ENCODE data around the gene INMT.

INMT gene

DNA sequence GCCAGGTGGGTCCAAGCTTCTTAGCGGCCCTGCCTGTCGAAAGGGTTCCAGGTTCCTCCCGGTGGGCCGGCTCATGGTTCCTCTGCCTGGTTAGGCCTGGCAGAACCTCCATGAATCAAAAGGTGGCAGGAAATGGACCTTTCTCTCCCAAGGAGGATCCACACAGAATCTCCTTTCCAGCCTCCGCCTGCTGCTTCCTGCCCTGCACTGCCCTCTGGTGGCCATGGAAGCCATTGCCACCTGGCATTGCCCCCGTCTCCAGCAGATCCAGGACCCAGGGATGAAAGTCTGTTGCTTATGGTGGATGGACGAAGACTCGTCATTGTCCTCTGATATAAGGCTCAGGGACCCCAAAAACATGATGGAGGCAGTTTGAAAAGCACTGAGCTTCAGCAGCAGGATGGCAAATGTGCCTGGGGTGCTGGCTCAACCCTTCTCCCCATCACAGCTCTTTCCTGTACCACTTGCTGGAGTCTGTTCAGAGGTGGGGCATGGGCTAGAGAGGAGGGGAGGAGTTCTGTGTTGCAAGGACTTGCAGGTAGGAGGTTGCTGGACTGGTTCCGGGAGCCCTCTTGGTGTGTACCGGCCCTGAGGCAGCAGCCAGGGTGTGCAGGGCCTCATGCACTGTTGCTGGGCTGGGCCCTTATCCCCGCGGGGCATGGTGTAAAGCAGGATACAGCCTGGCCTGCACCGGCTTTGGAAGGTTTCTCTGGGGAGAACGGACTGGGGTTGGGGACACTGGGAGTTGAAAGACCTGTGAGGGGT lies 11.3 kb upstream of the INMT start:
- H3K56ac ChIP-seq (ENCODE audit: low read length) = no peak overlapping the region
- no peak overlapping the region for H2BK5ac ChIP-seq (ENCODE audit: low read length)
- H4K5ac ChIP-seq (ENCODE audit: low read length) = no peak overlapping the region
- no peak overlapping the region for H3K4me2 ChIP-seq (ENCODE audit: low read length)
- H3K4ac ChIP-seq (ENCODE audit: low read depth, low read length) = no peak overlapping the region
- no peak overlapping the region for H2BK15ac ChIP-seq (replicated peaks; ENCODE audit: low read depth)
- no peak overlapping the region for H2BK120ac ChIP-seq (ENCODE audit: low read depth, low read length)
- no peak overlapping the region for H3K23ac ChIP-seq (ENCODE audit: low read length)
- peak; percentile 67 for DNase-seq
- no peaks in the 10 kb centered on the region for H3K27me3 ChIP-seq (ENCODE audit: insufficient read depth, low read length, poor library complexity)
- no peak overlapping the region for H3K4me3 ChIP-seq (ENCODE audit: low read length)
- no peak overlapping the region for H2AK5ac ChIP-seq (ENCODE audit: low read length)
- no CpG with 5 or more reads among the region's 14 CpGs for WGBS (ENCODE audit: extremely low coverage, insufficient coverage, low lambda C conversion rate)
- H3K79me1 ChIP-seq (ENCODE audit: low read length) = no peaks in the 10 kb centered on the region
- no peaks in the 10 kb centered on the region for H3K79me2 ChIP-seq (ENCODE audit: control insufficient read depth, insufficient read depth, low read length)
- H3K18ac ChIP-seq (ENCODE audit: low read length) = no peak overlapping the region
- H3K27ac ChIP-seq (ENCODE audit: low read depth, low read length) = no peak overlapping the region
- H3K9ac ChIP-seq (ENCODE audit: low read length) = no peak overlapping the region
- no peaks in the 10 kb centered on the region for H3K36me3 ChIP-seq (ENCODE audit: control insufficient read depth, insufficient read depth, low read length)
- no peaks in the 10 kb centered on the region for H3K4me1 ChIP-seq (ENCODE audit: control insufficient read depth, low read depth, low read length)
- H4K8ac ChIP-seq (ENCODE audit: low read depth, low read length) = no peak overlapping the region

DNA sequence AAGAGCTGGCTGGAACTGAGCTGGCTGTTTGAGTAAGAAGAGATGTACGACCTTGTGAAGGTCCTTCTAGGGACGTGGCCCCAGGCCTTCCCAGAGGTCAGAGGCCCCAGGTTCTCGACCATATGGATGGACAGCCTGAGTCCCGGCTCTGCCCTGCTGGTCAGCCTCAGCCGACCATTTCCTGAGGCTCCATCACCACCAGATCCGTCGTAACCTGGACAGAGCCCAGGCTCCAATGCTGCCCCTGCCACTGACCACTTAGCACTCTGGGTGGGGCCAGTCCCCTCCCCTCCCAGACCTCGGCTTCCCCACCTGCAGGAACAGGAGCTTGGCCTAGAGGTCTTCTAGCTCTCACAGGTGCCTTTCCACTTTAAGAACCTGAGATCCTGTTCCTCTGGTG lies 10.6 kb upstream of the INMT start:
- DNase-seq = no peak
- Histone ChIP-seq H3K27me3 (ENCODE audit: insufficient read depth, low read length, poor library complexity) (no peaks in the 10 kb centered on the region), H3K27ac (ENCODE audit: low read depth, low read length) (no peak overlapping the region), H4K8ac (ENCODE audit: low read depth, low read length) (no peak overlapping the region), H3K4me1 (ENCODE audit: control insufficient read depth, low read depth, low read length) (no peaks in the 10 kb centered on the region), H3K56ac (ENCODE audit: low read length) (no peak overlapping the region), H3K4ac (ENCODE audit: low read depth, low read length) (no peak overlapping the region), H2BK120ac (ENCODE audit: low read depth, low read length) (no peak overlapping the region), H2BK15ac (replicated peaks; ENCODE audit: low read depth) (no peak overlapping the region), H4K5ac (ENCODE audit: low read length) (no peak overlapping the region), H3K4me2 (ENCODE audit: low read length) (no peak overlapping the region), H3K23ac (ENCODE audit: low read length) (no peak overlapping the region), H3K79me2 (ENCODE audit: control insufficient read depth, insufficient read depth, low read length) (no peaks in the 10 kb centered on the region), H2BK5ac (ENCODE audit: low read length) (no peak overlapping the region), H3K36me3 (ENCODE audit: control insufficient read depth, insufficient read depth, low read length) (no peaks in the 10 kb centered on the region), H3K9ac (ENCODE audit: low read length) (no peak overlapping the region), H2AK5ac (ENCODE audit: low read length) (no peak overlapping the region), H3K79me1 (ENCODE audit: low read length) (no peaks in the 10 kb centered on the region), H3K18ac (ENCODE audit: low read length) (no peak overlapping the region), H3K4me3 (ENCODE audit: low read length) (no peak overlapping the region)
- WGBS (ENCODE audit: extremely low coverage, insufficient coverage, low lambda C conversion rate) = no CpG with 5 or more reads among the region's 8 CpGs

GRCh38 chr7:30743371-30744074 lies 8.4 kb upstream of the INMT start:
- peak; percentile 33 for DNase-seq
- Histone ChIP-seq H2BK120ac (ENCODE audit: low read depth, low read length) (no peak overlapping the region), H3K27me3 (ENCODE audit: insufficient read depth, low read length, poor library complexity) (no peaks in the 10 kb centered on the region), H4K5ac (ENCODE audit: low read length) (no peak overlapping the region), H4K8ac (ENCODE audit: low read depth, low read length) (no peak overlapping the region), H3K36me3 (ENCODE audit: control insufficient read depth, insufficient read depth, low read length) (no peaks in the 10 kb centered on the region), H3K23ac (ENCODE audit: low read length) (no peak overlapping the region), H3K18ac (ENCODE audit: low read length) (no peak overlapping the region), H3K27ac (ENCODE audit: low read depth, low read length) (no peak overlapping the region), H3K79me1 (ENCODE audit: low read length) (no peaks in the 10 kb centered on the region), H3K79me2 (ENCODE audit: control insufficient read depth, insufficient read depth, low read length) (no peaks in the 10 kb centered on the region), H2BK5ac (ENCODE audit: low read length) (no peak overlapping the region), H3K56ac (ENCODE audit: low read length) (no peak overlapping the region), H3K9ac (ENCODE audit: low read length) (no peak overlapping the region), H3K4me1 (ENCODE audit: control insufficient read depth, low read depth, low read length) (no peaks in the 10 kb centered on the region), H3K4ac (ENCODE audit: low read depth, low read length) (no peak overlapping the region), H2BK15ac (replicated peaks; ENCODE audit: low read depth) (no peak overlapping the region), H3K4me3 (ENCODE audit: low read length) (no peak overlapping the region), H3K4me2 (ENCODE audit: low read length) (no peak overlapping the region), H2AK5ac (ENCODE audit: low read length) (no peak overlapping the region)
- WGBS (ENCODE audit: extremely low coverage, insufficient coverage, low lambda C conversion rate) = no CpG with 5 or more reads among the region's 8 CpGs

DNA sequence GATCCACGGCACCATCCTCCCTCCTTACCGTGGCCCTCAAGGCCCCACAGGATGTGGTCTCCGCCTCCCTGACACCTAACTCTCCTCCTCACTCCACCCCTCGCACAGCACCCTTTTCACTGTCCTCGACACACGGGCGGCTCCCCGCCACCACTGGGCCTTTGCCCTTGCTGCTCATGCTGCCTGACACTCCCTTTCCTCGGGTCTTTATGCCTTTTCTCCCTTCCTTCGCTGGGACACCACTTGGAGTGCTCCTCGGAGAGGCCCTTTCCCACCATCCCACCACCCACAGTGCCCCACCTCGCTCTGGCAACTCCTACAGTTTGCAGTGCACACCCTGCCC lies 7.9 kb upstream of the INMT start:
- Histone ChIP-seq H3K79me2 (ENCODE audit: control insufficient read depth, insufficient read depth, low read length) (no peaks in the 10 kb centered on the region), H3K4me3 (ENCODE audit: low read length) (no peak overlapping the region), H2AK5ac (ENCODE audit: low read length) (no peak overlapping the region), H2BK15ac (replicated peaks; ENCODE audit: low read depth) (no peak overlapping the region), H3K56ac (ENCODE audit: low read length) (no peak overlapping the region), H3K27ac (ENCODE audit: low read depth, low read length) (no peak overlapping the region), H2BK120ac (ENCODE audit: low read depth, low read length) (no peak overlapping the region), H3K4ac (ENCODE audit: low read depth, low read length) (no peak overlapping the region), H3K79me1 (ENCODE audit: low read length) (no peaks in the 10 kb centered on the region), H3K9ac (ENCODE audit: low read length) (no peak overlapping the region), H3K4me1 (ENCODE audit: control insufficient read depth, low read depth, low read length) (no peaks in the 10 kb centered on the region), H3K18ac (ENCODE audit: low read length) (no peak overlapping the region), H3K4me2 (ENCODE audit: low read length) (no peak overlapping the region), H4K5ac (ENCODE audit: low read length) (no peak overlapping the region), H3K23ac (ENCODE audit: low read length) (no peak overlapping the region), H4K8ac (ENCODE audit: low read depth, low read length) (no peak overlapping the region), H3K36me3 (ENCODE audit: control insufficient read depth, insufficient read depth, low read length) (no peaks in the 10 kb centered on the region), H2BK5ac (ENCODE audit: low read length) (no peak overlapping the region), H3K27me3 (ENCODE audit: insufficient read depth, low read length, poor library complexity) (no peaks in the 10 kb centered on the region)
- no CpG with 5 or more reads among the region's 12 CpGs for WGBS (ENCODE audit: extremely low coverage, insufficient coverage, low lambda C conversion rate)
- no peak for DNase-seq

GRCh38 chr7:30745261-30745941 lies 6.5 kb upstream of the INMT start:
- Histone ChIP-seq H2AK5ac (ENCODE audit: low read length) (no peak overlapping the region), H3K9ac (ENCODE audit: low read length) (no peak overlapping the region), H3K4me3 (ENCODE audit: low read length) (no peak overlapping the region), H2BK15ac (replicated peaks; ENCODE audit: low read depth) (no peak overlapping the region), H3K79me2 (ENCODE audit: control insufficient read depth, insufficient read depth, low read length) (no peaks in the 10 kb centered on the region), H3K27ac (ENCODE audit: low read depth, low read length) (no peak overlapping the region), H3K23ac (ENCODE audit: low read length) (no peak overlapping the region), H3K4me2 (ENCODE audit: low read length) (no peak overlapping the region), H4K8ac (ENCODE audit: low read depth, low read length) (no peak overlapping the region), H3K4ac (ENCODE audit: low read depth, low read length) (no peak overlapping the region), H3K56ac (ENCODE audit: low read length) (no peak overlapping the region), H3K4me1 (ENCODE audit: control insufficient read depth, low read depth, low read length) (no peaks in the 10 kb centered on the region), H3K27me3 (ENCODE audit: insufficient read depth, low read length, poor library complexity) (no peaks in the 10 kb centered on the region), H2BK120ac (ENCODE audit: low read depth, low read length) (no peak overlapping the region), H3K36me3 (ENCODE audit: control insufficient read depth, insufficient read depth, low read length) (no peaks in the 10 kb centered on the region), H3K18ac (ENCODE audit: low read length) (no peak overlapping the region), H4K5ac (ENCODE audit: low read length) (no peak overlapping the region), H2BK5ac (ENCODE audit: low read length) (no peak overlapping the region), H3K79me1 (ENCODE audit: low read length) (no peaks in the 10 kb centered on the region)
- DNase-seq = no peak
- WGBS (ENCODE audit: extremely low coverage, insufficient coverage, low lambda C conversion rate) = no CpG with 5 or more reads among the region's 6 CpGs
